Jurkat, Clone E6-1 (cell line): ENCODE data around the gene DIS3L2.
"Not testable (repeated sequence)": the region's sequence is repeated elsewhere in the genome, so short reads cannot be mapped to it uniquely, and the experiment has no call there.

Experiments used
- DNase-seq: peaks from one replicate; pipeline ENCODE4 v3.0.0-alpha.2; 2011; ENCODE audit warnings: low read depth, low spot score
- H3K4me3 ChIP-seq: 2 replicates; pipeline ENCODE4 v1.5.1; 2011; ENCODE audit warnings: mild to moderate bottlenecking, low read length, control low read depth, moderate library complexity

Gene DIS3L2

GRCh38 chr2:232378735-232379151 is 417.2 kb downstream of the DIS3L2 start, which contains the start of gene ALPP:
TSS of gene ALPP (plus strand) at chr2:232378751. CDS start at chr2:232378803, 52 bp downstream.
- not testable (repeated sequence) for H3K4me3 ChIP-seq, DNase-seq

GRCh38 chr2:232379610-232380590 is 418.4 kb downstream of the DIS3L2 start:
- DNase-seq, result not testable (repeated sequence)

GRCh38 chr2:232381204-232382031 is 419.9 kb downstream of the DIS3L2 start:
- not testable (repeated sequence) for DNase-seq, H3K4me3 ChIP-seq

More at GRCh38 chr2:232379610-232380590, 418.4 kb downstream of the DIS3L2 start:
- not testable (repeated sequence) for H3K4me3 ChIP-seq

GRCh38 chr2:232382331-232383225 is 421.1 kb downstream of the DIS3L2 start:
- DNase-seq, result no peak
- no peak overlapping the region for H3K4me3 ChIP-seq

GRCh38 chr2:232384466-232384865 is 423.0 kb downstream of the DIS3L2 start:
- DNase-seq, result no peak
- no peak overlapping the region for H3K4me3 ChIP-seq

- H3K4me3 ChIP-seq, DNase-seq: not testable (repeated sequence)
Observed at GRCh38 chr2:232385058-232385457, 423.5 kb downstream of the DIS3L2 start.

- no peak for DNase-seq
Observed at GRCh38 chr2:232385660-232386489, 424.4 kb downstream of the DIS3L2 start.

GRCh38 chr2:232386490-232386739 is 424.9 kb downstream of the DIS3L2 start:
- no peak overlapping the region for H3K4me3 ChIP-seq
- DNase-seq, result no peak

More at GRCh38 chr2:232385660-232386489, 424.4 kb downstream of the DIS3L2 start:
- no peak overlapping the region for H3K4me3 ChIP-seq
